Lower leg skin (tissue), 3 donors: Measurements from ENCODE around the gene MICALL2.

Experiments
- CTCF ChIP-seq, 3 donors: fragments of 450-650 bp; IDR thresholded peaks; one replicate each; pipeline ENCODE4 v1.5.1; 2016; ENCODE audit warnings: antibody characterized with exemption in 3 of 3, mild to moderate bottlenecking in 3 of 3, moderate library complexity in 2 of 3
- POLR2A ChIP-seq, 2 donors: fragments of 450-650 bp; IDR thresholded peaks; one replicate each; pipeline ENCODE4 v1.6.1; 2016 to 2017; ENCODE audit warnings: antibody characterized with exemption in 2 of 2, mild to moderate bottlenecking in 1 of 2, moderate library complexity in 1 of 2

- TF ChIP-seq CTCF (IDR thresholded peaks at IDR 0.05) (no peak), POLR2A (IDR thresholded peaks at IDR 0.05) (no peak)
Measured at GRCh38 chr7:1444925-1445322, 14.3 kb downstream of the MICALL2 start.
